Left colon (tissue), 2 donors: ENCODE data around the gene CST3. TPM values are rescaled to one million over a fixed set of nuclear protein-coding genes. Genes with fewer than 3 reads are reported as not detected.
"Not testable (repeated sequence)": the region's sequence is repeated elsewhere in the genome, so short reads cannot be mapped to it uniquely, and the experiment has no call there.

Experiments
- ATAC-seq: fragments of 200-7000 bp; cut with Tn5 transposase; one replicate; pipeline ENCODE4 v1.9.1; 2020; ENCODE audit warnings: mild to moderate bottlenecking, moderate library complexity
- DNase-seq, 2 donors: peaks; one replicate each; pipeline ENCODE4 v3.0.0-alpha.2; 2020
- intact Hi-C, 2 donors: fragments of 100-400 bp; cut with DNase I in 1 of 2; cut with micrococcal nuclease in 1 of 2; formaldehyde crosslinking; loops; one replicate each; pipeline versions ENCODE4 v1.11.2 to v1.14.0; 2022; cut with DNase I, micrococcal nuclease
- total RNA-seq, 2 donors: library from RNA; stranded (reverse); fragmentation: NEBNext Ultra II Directional; extraction: Animal tissue kit (Norgen Biotek cat#: 25700); gene quantifications; one replicate each; pipeline ENCODE4 v1.2.1, GENCODE V29; 2021
- donor health status: DM: no; HTN: no; CAD: no.
- donor health status: DM: yes; HTN: yes; CAD: no.

The CST3 gene
- total RNA-seq, 2 donors from 2014 or later: 863 to 1,131 TPM

- DNase-seq, intact Hi-C loops, ATAC-seq: not testable (repeated sequence)
Measured at GRCh38 chr20:23664046-23664445, 26.3 kb upstream of the CST3 start.

- ATAC-seq (no peak), DNase-seq (no peak)
- intact Hi-C loops: no loop called here
Measured at GRCh38 chr20:23663180-23663579, 25.4 kb upstream of the CST3 start.

- ATAC-seq (no peak), DNase-seq (no peak)
- intact Hi-C loops: no loop called here
Measured at GRCh38 chr20:23662276-23662870, 24.6 kb upstream of the CST3 start.

GRCh38 chr20:23661002-23661429 lies 23.3 kb upstream of the CST3 start:
- peak; percentile 11 for ATAC-seq
- intact Hi-C loops: no loop called here
- DNase-seq: no peak

- DNase-seq (no peak), ATAC-seq (peak; percentile 16)
- intact Hi-C loops: no loop called here
Measured at GRCh38 chr20:23659989-23660837, 22.5 kb upstream of the CST3 start.

GRCh38 chr20:23659610-23659988 lies 21.8 kb upstream of the CST3 start:
- DNase-seq, intact Hi-C loops, ATAC-seq: not testable (repeated sequence)

GRCh38 chr20:23658989-23659609 lies 21.3 kb upstream of the CST3 start:
- intact Hi-C loops: no loop called here
- DNase-seq (no peak), ATAC-seq (no peak)

GRCh38 chr20:23658336-23658735 lies 20.6 kb upstream of the CST3 start:
- no peak for DNase-seq
- no peak for ATAC-seq
- intact Hi-C loops: no loop called here

- intact Hi-C loops: no loop called here
- DNase-seq (no peak), ATAC-seq (no peak)
Measured at GRCh38 chr20:23657202-23657601, 19.4 kb upstream of the CST3 start.

GRCh38 chr20:23656372-23656771 lies 18.6 kb upstream of the CST3 start:
- no peak for ATAC-seq
- DNase-seq: no peak
- intact Hi-C loops: no loop called here

- peak; percentile 38 for ATAC-seq
- no peak for DNase-seq
- intact Hi-C loops: no loop called here
Measured at GRCh38 chr20:23655491-23656211, 17.9 kb upstream of the CST3 start.

- no peak for ATAC-seq
Measured at GRCh38 chr20:23654717-23655116, 17.0 kb upstream of the CST3 start.

GRCh38 chr20:23654000-23654399 lies 16.2 kb upstream of the CST3 start:
- intact Hi-C loops: no loop called here
- ATAC-seq (no peak), DNase-seq (no peak)

More at GRCh38 chr20:23654717-23655116, 17.0 kb upstream of the CST3 start:
- intact Hi-C loops: no loop called here
- no peak for DNase-seq

- intact Hi-C loops: no loop called here
- no peak for DNase-seq
- ATAC-seq: no peak
Measured at GRCh38 chr20:23653400-23653938, 15.7 kb upstream of the CST3 start.

- intact Hi-C loops: no loop called here
- no peak for ATAC-seq
Measured at GRCh38 chr20:23652926-23653325, 15.2 kb upstream of the CST3 start.

GRCh38 chr20:23652371-23652770 lies 14.6 kb upstream of the CST3 start:
- intact Hi-C loops: no loop called here
- DNase-seq (no peak), ATAC-seq (no peak)

More at GRCh38 chr20:23652926-23653325, 15.2 kb upstream of the CST3 start:
- DNase-seq: no peak

GRCh38 chr20:23651117-23651516 lies 13.4 kb upstream of the CST3 start:
- ATAC-seq (no peak), DNase-seq (no peak)
- intact Hi-C loops: no loop called here

GRCh38 chr20:23649830-23650417 lies 12.2 kb upstream of the CST3 start:
- DNase-seq: no peak
- no peak for ATAC-seq
- intact Hi-C loops: no loop called here

GRCh38 chr20:23649242-23649641 lies 11.5 kb upstream of the CST3 start:
- intact Hi-C loops: no loop called here
- DNase-seq (no peak), ATAC-seq (no peak)
